H1 (cell line): Measurements from ENCODE around the gene PDZRN3.

Source experiments
- EP300 ChIP-seq, 2 experiments: IDR thresholded peaks; 1 replicate in 1 of 2; 2 replicates in 1 of 2; pipeline ENCODE4 v1.6.1; 2011 to 2012; ENCODE audit warnings: low read depth in 2 of 2, low read length in 2 of 2, mild to moderate bottlenecking in 2 of 2, borderline replicate concordance in 1 of 2, inconsistent platforms in 1 of 2, moderate library complexity in 1 of 2
- POLR2A ChIP-seq, 2 experiments: IDR thresholded peaks; 1 replicate in 1 of 2; 2 replicates in 1 of 2; pipeline ENCODE4 v1.6.1; 2011; ENCODE audit warnings: low read depth in 2 of 2, low read length in 2 of 2, mild to moderate bottlenecking in 2 of 2; ENCODE audit errors: control extremely low read depth in 1 of 2
- RXRA ChIP-seq: IDR thresholded peaks from 2 replicates; pipeline ENCODE4 v1.6.1; 2011; ENCODE audit warnings: low read depth, mild to moderate bottlenecking, low read length, moderate library complexity; ENCODE audit not compliant: insufficient read depth
- TF ChIP-seq, protein P1 (sequence below), 3 experiments: IDR thresholded peaks; 1 replicate in 2 of 3; 2 replicates in 1 of 3; pipeline versions ENCODE4 v1.5.1 to v1.6.1; 2011; ENCODE audit warnings: low read length in 3 of 3, mild to moderate bottlenecking in 3 of 3, inconsistent platforms in 2 of 3, low read depth in 1 of 3, moderate library complexity in 1 of 3; ENCODE audit not compliant: insufficient read depth in 1 of 3; ENCODE audit errors: control extremely low read depth in 1 of 3

DNA sequence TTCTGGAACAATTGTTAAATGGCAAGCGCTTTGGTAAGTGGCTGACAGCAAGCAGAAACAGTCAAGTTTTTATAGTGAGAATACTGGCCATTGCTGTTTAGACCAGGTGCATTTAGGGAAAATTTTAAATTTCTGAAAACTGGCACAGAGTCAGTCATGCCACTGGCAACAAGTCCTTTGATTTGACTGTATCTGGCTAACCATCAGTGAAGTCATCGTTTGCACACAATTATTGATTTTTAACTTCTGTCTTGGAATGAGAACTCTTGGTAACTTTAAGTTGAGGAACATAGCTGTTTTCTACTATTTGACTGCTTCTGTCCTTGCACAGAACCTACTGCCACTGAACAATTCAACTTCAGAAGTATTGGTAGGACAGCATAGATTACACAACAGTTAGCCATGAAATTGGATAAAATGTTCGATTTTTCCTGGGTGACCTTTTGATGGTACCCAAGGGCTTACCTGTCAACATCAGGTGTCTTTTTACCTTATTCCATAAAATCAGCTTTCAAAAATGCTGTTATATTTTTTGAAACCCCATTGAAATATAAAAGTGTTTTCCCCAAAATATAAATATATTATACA is 225.0 kb downstream of the PDZRN3 start:
- TF ChIP-seq POLR2A (IDR thresholded peaks at IDR 0.05; ENCODE audit: control extremely low read depth in 1 of 2, low read depth in 2 of 2, low read length in 2 of 2): no peak
- no peak for TF ChIP-seq EP300 (IDR thresholded peaks at IDR 0.05; ENCODE audit: borderline replicate concordance in 1 of 2, low read depth in 2 of 2, low read length in 2 of 2)
- TF ChIP-seq RXRA: no peak
- TF ChIP-seq, protein P1, sequence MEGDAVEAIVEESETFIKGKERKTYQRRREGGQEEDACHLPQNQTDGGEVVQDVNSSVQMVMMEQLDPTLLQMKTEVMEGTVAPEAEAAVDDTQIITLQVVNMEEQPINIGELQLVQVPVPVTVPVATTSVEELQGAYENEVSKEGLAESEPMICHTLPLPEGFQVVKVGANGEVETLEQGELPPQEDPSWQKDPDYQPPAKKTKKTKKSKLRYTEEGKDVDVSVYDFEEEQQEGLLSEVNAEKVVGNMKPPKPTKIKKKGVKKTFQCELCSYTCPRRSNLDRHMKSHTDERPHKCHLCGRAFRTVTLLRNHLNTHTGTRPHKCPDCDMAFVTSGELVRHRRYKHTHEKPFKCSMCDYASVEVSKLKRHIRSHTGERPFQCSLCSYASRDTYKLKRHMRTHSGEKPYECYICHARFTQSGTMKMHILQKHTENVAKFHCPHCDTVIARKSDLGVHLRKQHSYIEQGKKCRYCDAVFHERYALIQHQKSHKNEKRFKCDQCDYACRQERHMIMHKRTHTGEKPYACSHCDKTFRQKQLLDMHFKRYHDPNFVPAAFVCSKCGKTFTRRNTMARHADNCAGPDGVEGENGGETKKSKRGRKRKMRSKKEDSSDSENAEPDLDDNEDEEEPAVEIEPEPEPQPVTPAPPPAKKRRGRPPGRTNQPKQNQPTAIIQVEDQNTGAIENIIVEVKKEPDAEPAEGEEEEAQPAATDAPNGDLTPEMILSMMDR (IDR thresholded peaks at IDR 0.05; ENCODE audit: control extremely low read depth in 1 of 3, insufficient read depth in 1 of 3, low read depth in 1 of 3, low read length in 3 of 3): no peak
